NCI-H82 treated with DMSO at 0.1 percent for 48 hours (cell line): ENCODE measurements around the gene CUL9.

ENCODE experiments used
- DNase-seq: peaks from one replicate; lab custom pipeline; 2025; ENCODE audit not compliant: unreplicated experiment; lab: John Stamatoyannopoulos, UW

Gene CUL9

DNA sequence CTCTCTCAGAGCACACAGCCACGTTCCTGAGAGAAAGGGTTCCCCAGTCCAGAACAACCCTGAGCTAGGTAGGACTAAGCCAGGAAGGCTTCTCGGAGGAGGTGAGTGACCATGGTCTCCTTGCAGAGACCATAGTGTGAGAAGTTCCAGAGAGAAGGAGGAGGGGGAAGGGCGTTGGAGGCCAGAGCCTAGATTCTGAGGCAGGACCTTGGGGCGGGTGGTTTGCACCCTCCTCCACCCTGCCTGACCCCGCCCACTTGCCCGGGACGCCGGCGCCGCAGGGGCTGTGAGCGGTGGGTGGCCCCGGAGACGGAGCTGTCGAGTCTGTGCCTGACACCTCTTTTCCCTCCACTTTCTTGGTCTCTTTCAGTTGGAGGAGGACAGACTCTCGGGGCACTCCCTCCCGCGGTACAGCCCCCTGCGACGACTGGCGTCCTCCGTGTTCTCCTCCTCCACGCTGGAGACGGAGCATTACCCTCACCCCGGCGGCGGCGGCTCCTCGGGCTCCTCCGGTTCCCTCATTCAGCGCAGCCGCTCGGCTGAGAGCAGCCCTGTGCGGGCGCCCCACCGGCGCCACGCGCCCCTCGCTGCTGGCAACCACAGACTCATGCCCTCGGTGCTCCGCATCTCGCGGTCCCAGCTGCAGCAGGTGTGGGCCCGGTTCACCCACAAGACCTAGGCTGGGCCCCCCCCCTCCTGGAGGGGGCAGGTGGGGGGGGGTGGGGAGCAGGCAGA lies 87.4 kb downstream of the CUL9 start:
- no peak for DNase-seq

DNA sequence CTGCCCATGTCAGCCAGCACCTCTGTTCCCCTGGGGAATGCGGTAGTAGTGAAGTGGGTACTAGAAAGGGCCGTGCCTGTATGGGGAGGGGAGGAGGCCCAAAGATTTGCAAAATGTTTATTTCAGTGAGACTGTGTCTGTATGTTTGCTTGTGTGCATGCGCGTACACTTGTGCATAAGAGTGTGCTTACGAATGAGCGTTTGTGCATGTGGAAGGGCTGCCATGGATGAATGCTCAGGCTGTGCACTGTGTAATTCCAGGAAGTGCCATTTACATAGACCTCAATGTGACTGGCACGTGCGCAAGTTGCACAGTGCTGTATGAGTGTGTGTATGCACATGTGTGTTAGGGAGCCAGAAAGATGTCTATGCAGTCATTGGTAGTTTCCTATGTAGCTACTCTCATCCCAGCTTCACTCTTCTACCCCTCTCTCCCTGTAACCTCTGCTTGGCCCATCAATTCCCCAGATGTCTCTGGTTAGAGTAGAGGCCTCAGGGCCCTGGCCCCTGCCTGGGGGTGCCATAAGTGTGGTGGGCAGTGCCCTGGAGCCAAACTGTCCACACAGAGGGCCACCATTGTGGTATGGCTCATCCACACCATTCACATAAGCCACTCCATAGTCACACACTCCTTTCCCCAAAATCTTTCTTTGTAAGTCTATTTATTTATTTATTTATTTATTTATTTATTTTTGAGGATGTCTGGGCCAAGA lies 89.3 kb downstream of the CUL9 start:
- no peak for DNase-seq

GRCh38 chr6:43271944-43272343 lies 89.9 kb downstream of the CUL9 start:
- no peak for DNase-seq

GRCh38 chr6:43273707-43274106 lies 91.7 kb downstream of the CUL9 start:
- no peak for DNase-seq
